Measurements from ENCODE around the gene SLC2A6.

The SLC2A6 gene

DNA sequence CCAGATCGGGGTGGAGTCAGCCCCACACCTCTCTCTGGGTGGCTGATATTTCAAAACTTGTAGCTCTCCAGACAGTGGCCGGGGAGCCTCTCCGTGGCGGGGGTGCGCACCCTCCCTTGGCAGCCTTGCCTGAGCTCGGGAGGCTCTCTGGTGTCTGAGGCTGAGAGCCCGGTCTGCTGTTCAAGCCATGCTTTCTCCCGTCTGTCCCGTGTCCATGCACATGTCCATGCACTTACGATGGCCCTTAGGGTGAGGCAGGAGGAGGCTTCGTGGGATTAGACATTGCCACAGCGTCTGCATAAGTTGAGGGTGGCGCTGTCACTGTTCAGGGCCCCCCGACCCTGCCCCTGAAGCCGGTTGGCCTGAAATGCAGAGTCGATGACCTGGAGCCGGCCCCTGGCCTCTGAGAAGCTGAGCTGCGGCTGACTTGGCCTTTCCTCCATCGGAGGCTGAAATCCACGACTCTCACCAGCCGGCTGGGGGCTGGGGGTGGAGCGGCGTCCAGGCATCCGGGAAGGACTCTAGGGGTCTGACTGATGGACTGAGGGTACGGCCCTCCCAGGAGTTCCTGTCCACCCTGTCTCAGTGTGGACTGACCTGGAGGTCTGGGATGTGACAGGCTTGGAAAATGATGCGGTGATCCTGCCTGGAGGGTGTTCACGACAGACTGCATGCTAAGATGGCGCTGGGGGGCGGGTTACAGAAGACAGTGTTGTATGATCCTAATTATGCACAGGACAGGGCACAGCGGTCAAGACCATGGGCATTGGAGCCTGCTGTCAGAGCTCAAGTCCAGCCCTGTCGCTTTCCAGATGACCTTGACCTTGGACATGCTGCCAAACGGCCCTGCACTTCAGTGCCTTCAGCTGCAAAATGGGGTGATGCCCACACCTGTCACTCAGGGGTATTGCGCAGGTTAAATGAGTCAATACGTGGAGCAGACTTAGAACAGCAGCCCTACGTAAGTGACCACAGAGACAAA lies 18.3 kb upstream of the SLC2A6 start:
- DNase-seq (ENCODE audit: low spot score) = no peak

DNA sequence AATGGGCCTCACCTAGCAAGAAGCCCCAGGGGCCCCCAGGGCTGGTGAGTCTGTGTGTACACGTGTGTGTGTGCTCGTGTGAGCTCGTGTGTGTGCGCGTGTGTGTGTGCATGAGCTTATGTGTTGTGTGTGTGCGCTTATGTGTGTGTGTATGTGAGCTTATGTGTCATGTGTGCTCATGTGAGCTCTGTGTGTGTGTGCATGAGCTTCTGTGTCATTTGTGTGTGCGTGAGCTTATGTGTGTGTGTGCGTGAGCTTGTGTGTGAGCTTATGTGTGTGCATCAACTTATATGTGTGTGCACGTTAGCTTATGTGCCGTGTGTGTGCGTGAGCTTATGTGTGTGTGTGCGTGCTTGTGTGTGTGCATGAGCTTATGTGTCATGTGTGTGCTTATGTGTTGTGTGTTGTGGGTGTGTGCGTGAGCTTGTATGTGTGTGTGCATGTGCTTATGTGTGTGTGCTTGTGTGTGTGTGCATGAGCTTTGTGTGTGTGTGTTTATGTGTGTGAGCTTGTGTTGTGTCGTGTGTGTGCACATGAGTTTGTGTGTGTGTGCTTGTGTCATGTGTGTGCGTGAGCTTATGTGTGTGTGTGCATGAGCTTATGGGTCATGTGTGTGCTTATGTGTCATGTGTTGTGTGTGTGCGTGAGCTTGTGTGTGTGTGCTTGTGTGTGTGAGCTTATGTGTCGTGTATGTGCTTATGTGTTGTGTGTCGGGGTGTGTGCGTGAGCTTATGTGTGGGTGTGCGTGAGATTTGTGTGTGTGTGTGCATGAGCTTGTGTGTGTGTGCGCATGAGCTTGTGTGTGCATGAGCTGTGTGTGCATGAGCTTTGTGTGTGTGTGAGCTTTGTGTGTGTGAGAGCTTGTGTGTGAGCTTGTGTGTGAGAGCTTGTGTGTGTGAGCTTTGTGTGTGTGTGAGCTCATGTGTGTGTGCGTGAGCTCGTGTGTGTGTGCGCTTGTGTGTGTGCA lies 16.7 kb upstream of the SLC2A6 start:
- no peak for DNase-seq (ENCODE audit: low spot score)

DNA sequence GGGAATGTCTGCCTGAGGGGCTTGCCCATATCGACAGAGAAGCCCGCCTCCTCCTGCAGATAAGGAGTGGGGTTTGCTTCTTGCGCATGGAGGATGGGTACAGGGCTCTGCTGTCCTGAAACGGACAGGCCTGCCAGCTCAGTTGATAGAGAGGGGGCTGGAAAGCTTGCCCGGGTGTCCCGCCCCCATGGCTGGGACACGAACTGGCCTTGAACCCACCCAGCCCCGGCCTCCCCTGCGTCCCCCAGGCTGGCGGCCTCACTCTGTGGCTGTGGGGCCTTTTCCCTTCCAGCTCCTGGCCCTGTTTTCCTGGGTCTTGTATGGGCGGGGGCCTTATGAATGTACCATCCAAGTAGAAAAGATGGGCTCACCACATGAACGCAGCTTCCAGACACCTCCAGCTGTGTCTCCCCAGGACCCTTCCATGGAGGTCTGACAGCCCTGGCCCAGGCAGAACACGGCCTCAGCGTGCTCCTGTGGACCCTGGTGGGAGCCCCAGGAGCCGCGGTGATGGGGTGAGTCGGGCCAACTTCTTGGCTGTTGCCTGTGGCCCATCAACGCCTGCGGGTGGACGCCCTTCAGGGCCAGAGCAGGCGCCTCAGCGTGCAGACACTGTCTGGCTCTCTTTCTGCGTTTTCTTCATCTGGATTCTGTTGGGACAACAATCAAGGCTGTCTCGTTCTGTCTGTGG lies 15.9 kb upstream of the SLC2A6 start:
- no peak for DNase-seq (ENCODE audit: low spot score)

DNA sequence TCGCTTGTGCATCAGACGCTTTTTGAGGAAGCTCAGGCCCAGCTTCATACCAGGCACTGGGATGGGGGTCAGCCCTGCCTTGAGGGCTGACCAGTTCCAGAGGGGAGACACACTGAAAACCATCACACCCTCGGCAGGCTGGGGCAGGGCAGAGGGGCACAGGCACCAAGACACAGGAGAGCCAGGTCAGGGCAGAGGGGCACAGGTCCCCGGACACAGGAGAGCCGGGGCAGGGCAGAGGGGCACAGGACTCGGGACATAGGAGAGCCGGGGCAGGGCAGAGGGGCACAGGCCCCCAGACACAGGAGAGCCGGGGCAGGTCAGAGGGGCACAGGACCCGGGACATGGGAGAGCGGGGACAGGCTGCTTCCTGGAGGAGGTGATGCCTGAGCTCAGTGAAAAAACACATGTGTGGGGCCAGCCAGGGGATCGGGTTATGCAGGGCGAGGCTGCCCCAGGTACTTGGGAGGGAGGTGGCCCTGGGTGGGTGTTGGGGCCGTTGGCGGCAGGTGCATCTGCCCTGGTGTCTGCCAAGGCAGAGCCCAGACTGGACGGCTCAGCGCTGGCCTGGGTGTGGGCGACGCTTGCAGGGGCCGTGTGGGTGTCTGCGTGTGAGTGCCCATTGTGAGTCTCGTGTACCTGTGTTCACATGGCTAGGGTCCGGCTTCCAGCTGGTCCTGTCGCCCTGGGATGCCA lies 15.1 kb upstream of the SLC2A6 start:
- DNase-seq (ENCODE audit: low spot score) = no peak

DNA sequence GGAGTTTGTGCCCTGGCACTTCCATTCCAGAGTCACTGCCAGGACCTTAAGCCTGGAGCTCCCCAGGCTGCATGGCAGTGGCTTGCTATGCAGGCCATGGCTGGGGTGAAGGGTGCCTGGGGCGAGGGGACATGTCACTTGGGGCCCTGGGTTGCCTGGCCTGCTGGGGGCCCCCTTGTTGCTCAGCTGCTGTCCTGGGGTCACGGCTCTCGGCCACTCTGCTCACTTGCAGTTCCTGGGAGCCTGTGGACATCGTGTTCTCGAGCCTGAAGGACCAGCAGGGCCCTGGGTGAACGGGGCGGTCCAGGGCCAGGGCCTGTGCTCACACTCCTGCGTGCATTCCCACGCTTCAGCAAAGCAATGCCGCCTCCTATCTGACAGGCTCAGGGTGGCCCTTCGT lies 14.5 kb upstream of the SLC2A6 start:
- DNase-seq (ENCODE audit: low spot score) = no peak

DNA sequence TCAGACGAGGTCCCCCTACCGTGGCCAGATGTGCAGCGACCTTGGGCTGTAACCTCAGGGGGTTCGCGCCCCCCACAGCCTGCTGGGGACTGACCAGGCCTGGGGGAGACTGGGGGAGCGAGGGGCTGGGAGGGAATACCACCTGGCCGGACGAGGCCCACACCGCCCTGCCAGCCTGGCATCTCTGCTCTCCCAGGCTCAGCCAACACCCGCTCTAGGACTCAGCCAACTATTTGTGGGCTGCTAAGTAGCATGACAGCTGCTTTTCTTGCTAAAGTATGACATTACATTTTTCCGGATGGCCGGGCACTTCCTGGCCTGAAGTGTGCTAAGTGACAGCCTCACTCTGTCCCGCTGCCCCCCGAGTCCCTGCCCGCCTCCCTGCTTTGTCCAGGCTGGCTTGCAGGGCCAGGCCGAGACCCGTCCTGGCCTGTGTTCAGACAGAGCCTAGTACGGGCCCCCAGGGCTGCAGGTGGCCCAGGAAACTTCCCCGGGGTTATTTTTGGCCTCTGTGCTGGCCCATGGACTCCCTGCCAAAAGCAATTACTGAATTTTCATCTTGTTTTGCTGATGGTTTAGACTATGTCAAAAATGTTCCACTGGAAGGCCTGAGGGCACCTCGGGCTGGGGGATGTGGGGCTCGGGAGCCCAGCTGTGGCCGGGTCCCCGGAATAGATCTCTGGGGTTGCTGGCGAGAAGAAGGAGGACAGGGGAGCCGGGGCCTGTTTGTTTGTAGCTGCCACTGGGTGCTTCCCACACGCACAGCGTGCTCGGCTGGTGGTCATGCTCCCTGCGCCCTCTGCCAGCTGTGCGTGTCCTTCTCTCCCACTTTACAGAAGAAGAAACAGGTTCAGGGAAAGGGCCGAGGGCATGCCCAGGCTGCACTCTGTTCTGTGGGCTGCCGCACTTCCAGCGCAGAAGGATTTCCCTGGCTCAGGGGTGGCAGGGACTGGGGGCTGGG lies 13.4 kb upstream of the SLC2A6 start:
- no peak for DNase-seq (ENCODE audit: low spot score)

DNA sequence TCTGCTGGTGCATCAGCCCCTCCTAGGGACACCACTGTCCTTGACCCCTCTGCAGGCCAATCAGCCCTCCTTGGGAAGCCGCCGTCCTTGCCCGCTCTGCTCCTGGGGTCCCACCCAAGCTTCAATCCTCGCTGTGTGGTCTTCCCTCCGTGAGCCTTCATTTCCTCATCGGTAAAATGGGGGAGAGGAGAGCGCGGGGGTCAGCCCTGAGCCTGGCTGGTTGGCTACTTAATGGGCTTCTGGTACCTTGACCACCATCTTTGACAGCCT lies 12.7 kb upstream of the SLC2A6 start:
- DNase-seq (ENCODE audit: low spot score) = no peak

DNA sequence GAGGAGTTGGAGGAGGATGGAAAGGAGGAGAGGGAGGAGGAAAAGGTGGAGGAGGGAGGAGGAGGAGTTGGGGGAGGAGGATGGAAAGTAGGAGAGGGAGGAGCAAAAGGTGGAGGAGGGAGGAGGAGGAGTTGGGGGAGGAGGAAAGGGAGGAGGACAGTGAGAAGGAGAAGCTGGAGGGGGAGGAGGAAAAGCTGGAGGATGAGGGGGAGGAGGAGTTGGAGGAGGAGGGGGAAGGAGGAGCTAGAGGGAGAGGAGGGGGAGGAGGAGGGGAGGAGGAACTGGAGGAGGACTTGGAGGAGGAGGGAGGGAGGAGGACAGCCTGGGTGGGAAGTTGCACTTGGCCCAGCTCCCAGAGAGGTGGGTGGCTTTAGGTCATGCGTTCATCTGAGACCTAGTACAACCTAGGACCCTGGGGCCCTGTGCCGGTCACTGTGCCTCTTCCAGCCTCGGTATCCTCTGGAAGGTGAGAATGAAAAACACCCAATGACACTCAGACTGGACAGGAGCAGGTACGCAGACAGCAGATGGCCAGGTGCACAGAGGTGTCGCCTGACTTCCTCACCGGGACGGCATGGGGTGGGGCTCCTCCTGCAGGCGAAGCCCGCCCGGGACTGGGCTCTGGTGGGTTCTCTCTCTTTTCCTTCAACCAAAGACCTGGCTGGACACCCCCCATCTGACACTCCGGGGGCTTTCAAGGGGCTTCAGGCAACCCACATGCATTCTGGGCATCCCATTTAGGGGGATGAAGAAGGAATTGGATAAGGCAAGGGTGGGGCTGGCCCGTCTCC lies 12.2 kb upstream of the SLC2A6 start:
- DNase-seq (ENCODE audit: low spot score) = no peak

DNA sequence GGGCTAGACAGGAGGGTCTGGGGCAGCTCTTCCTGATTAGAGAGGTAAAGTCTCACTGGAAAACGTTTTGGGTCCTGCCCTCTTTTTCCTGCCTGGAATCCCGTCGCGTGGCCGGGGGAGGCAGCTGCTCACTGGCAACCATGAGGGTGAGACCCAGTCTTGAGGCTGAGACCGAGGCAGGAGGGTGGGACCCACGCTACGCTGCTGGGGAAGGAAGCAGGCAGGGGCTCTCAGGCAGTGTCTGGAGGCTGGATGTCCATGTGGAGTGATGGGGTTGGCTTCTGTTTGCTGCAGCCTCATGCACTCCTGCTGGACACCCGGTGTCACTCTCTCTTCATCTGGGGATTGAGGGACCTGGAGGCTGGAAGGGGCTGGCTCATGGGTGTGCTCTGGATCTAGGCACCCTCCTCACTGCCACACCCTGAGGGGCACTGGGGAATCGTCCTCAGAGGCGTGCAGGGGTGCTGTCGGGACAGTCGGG lies 11.3 kb upstream of the SLC2A6 start:
- DNase-seq (ENCODE audit: low spot score) = no peak

DNA sequence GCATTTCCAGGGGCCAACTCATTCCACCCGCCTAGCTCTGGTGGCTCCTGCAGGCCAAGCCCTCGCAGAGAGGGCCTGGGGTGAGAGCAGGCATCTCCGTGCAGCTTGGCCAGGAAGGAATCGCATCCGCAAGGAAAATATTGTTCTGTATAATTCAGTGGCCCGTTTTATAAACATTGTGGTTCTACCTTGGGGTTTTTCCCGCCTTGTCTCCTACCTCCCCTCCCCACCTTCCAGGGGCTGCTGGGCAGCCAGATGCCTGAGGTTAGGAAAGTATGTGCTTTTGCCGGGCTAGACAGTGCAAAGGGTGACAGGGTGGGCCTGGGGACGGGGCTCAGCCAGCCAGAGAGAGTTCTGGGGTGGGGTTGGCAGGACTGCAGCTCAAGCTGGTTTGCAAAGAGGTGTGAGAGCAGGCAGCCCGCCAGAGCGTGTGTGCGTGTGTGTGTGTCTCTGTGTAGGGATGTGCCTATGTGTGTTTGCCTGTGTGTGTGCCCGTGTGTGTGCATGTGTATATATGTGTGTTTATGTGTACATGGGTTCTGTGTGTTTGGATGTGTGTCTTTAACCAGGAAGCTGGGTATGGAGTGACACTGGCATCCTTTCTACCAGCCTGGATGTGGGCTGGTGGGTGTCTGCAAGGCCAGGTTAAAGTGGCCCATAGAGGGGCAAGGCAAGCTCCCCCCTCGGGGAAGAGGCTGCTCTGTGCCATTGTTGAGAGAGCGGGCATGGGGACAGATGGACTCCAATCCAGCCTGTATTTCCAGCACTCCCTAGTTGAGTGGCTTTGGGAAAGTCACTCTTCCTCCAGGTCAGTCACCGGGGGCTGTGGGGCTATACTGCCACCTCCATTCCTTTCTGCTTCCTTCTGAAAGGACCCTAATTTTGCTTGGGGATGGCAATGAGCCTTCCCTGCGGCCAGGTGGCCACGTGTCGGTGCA lies 10.6 kb upstream of the SLC2A6 start:
- DNase-seq (ENCODE audit: low spot score) = no peak

DNA sequence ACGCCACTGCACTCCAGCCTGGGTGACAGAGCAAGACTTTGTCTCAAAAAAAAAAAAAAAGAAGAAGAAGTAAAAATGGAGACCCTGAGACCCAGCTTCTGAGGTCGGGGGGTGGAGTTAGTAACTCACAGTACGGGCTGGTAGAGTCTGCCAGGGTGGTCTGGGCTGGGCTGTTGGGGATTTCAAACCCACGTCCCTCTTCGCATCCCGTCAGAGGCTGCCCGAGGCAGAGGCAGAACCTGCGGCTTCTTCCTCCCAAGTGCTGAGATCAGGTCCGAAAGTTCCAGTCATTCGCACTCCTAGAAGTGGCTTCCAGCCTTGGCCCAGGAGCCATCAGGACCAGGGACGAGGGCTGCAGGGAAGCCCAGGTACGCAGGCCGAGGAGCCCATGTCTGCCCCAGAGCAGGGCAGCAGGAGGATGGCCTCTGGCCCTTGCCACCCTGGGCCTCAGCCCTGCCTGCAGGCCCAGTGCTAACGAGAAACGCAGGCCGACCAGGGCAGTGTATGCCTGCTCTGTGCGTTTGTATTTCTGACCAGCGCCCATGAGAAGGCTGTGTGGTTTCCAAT lies 9.9 kb upstream of the SLC2A6 start:
- no peak for DNase-seq (ENCODE audit: low spot score)

DNA sequence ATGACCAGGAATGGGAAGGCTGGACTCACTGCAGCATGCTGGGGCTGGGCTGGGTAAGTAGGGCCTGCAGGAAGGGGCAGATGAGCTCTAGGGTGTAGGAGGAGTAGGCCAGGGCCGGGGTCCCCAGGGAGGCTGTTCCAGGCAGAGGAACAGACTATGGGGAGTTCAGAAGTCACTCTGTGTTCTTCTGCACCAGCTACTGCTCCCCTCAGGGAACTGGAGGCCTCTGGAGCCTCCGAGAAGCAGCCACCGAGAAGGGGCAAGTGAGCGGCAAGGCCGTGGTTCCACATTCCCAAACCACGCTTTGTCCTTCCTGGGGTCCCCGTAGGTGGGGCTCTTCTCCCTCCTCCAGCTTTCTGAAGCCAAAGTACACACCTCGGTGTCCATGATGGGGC lies 8.4 kb upstream of the SLC2A6 start:
- no peak for DNase-seq (ENCODE audit: low spot score)

DNA sequence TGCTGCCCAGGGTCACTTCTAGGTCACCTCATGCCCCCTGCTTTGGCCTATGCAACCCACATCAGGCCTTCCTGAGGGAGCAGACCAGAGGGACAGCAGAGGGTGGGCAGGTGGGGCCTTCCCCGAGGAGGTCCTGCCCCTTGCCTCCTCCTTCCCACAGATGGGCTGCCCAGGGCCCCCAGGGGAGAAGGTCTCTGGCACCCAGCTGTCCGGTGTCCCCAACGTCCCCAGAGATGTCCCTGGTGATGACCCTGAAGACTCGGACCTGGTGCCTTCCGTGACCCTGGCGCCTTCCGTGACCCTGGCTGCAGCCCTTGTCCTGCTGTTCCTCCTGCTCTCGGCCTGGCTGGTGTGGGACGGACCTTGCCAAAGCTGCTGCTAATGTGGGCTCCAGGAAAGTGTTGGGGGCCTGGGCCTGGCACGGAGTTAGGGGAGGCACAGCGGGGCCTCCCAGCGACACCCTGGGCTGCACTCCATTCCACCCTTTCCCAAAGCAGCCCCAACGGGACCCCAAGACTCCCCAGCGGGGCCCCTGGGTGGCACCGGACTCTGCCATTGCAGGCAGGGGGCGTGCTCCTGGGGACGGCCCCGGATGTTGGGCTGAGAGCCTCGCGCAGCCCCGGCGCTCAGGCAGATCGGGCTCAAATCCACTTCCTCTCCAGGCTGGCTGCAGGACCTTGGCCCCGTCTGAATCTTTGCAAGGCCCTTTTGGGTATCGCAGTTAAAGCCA lies 6.8 kb upstream of the SLC2A6 start:
- DNase-seq (ENCODE audit: low spot score) = peak; percentile 41

DNA sequence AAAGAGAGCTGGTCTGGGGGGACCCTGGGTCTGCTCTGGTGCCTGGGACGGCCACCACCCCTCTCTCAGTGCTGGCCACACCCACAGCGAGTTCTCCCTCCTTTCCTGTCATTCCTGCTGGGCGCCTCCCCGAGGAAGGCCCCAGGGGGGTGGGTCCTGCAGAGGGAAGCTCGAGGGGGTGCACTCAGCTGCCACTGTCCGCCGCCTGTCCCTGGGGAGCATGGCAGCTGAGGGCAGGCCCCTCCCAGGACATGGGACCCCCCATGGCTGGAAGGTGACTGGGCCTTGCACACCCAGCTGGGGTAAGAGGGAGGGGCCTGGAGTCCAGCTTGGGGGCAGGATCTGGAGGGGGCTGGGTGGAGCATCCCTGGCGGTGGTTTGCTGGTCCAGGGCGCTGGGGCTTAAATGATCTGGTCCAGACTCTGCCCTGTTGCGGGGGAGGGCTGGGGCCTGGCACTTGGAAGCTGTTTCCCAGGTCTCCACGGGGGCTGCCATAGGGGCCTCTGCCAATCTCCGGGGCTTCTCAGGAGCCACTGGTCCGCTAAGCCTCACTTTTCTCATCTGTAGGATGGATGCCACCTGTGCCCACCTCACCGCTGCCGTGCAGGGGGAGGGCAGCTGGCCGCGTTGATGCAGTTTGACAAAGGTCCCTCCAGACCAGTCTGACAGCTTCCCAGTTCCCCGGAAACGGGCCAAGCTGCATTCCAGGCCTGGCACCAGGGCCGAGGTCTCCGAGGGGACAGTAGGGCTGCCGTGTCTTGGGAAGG lies 6.0 kb upstream of the SLC2A6 start:
- DNase-seq (ENCODE audit: low spot score) = no peak

DNA sequence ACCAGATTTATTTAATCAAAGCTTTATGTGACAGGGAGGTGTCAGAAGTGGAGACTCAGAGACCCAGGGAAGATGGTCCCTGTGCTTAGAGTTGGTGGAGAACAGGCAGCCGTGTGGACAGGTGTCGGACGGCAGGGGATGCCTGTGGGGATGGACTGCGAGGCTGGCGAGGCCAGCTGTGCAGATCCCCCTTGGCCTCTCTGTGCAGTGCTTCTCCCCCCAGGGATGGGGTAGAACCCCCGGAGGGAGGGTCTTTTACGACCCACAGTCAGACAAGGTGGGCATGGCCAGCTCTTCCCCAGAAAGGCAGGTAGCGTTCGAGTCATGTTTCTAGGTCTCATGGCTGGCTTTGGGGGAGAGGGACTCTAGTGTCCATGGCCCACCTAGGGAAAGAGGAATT lies 4.7 kb upstream of the SLC2A6 start:
- DNase-seq (ENCODE audit: low spot score) = no peak

DNA sequence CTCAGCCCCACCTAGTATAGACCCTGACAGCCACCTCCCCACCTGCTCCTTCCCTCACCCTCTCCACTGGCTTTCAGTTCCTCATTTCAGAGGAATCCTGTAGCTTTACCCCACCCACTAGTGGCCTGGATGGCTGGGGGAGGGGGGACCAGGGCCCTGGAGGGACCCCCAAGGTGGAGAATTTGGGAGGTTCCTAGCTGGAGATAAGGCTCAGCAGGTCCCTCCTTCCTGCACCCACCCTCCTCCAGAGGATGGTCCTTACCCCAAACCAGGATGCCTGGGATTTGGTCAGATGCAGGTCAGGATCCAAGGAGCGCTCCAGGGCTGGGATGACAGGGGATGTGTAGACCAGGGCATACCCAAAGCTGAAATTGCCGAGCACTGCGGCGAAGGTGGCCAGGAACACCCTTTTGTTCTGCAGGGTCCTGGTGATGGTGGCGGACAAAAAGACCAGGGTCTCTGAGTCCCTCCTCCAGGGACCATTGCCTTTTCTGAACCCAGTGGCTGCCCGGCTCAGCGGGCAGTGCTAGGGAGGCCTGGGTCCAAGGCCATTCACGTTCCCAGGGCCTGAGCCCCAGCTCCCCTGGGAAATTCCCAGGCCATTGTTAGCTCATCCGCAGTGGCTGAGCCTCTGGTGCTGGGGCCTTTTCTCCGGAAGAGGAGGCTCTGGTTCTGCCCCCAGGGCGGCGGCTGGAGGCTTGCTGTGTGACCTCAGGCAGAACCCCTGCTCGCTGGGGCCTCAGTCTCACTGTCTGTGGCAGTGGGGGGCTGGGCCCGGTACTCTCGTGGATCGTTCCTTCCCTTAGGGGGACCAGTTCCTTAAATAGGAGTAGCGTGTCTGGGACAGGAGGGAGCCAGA lies 678 bp downstream of the SLC2A6 start:
- peak; percentile 67 for DNase-seq (ENCODE audit: low spot score)

Measured in RKO (cell line).